Muscle of back (tissue), 11 donors: ENCODE data around the gene DNAH2. TPM values are rescaled to one million over a fixed set of nuclear protein-coding genes. Genes with fewer than 3 reads are reported as not detected.
A peak's percentile ranks its signal among the peaks of the same experiment; 100 is the strongest.

Source experiments
- DNase-seq, 3 donors: peaks; one replicate each; pipeline versions ENCODE4 v3.0.0 to v3.0.0-alpha.2; 2013
- polyA plus RNA-seq, 10 donors: library from polyadenylated mRNA; unstranded; fragments of 120-200 nt; gene quantifications; one replicate each; pipeline ENCODE4 v1.2.1, GENCODE V29; 2013; ENCODE audit not compliant: insufficient read length in 10 of 10

The DNAH2 gene
- polyA plus RNA-seq, 10 donors, result 2.1 to 7.3 (median 4.6) TPM

DNA sequence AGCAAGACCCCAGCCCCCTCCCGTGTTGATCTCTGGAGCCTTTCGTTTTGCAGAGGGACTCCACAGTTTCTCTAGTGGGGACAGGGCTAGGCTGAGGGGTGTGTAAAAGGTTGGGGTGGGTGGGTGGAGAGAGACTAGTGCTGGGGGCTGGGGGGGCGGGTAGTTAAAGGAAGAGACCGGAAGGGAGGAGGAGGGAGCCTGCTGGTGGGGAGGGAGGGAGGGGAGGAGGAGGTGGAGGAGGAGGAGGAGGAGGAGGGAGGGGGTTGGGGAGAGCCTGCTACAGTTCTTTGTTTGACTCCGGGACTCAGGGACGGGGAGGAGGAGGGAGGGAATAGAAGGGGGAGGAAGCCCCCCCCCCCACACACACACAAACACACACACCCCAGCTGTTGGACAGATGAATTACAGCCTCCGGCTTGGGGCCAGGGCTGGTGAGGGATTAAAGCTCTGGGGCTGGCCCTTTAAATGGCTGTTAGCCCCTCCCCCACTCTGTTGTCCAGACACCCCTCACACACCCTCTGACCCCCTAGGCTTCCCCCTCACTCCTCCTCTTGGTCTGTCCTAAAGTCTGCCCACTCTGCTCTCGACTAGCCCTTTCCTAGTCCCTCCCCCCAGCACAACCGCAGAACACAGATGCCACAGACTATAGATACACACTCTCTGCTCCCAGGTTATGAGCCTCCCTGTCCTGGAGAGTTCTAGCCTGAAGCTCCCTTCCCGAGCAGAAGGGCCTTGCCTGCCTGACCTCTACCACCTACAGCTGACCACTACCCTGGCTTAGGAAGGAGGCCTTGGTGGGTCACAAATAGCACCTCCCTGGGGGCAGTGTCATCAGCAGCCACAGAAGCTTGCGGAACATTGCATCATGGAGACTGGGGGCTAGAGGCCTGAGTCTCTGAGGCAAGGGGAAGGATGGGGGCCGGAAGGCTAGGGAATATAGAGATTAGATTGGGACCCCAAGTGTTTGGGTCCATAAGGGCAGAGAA is 120.8 kb downstream of the DNAH2 start:
- DNase-seq, result peak; percentile 67 to 76 (median 73)

DNA sequence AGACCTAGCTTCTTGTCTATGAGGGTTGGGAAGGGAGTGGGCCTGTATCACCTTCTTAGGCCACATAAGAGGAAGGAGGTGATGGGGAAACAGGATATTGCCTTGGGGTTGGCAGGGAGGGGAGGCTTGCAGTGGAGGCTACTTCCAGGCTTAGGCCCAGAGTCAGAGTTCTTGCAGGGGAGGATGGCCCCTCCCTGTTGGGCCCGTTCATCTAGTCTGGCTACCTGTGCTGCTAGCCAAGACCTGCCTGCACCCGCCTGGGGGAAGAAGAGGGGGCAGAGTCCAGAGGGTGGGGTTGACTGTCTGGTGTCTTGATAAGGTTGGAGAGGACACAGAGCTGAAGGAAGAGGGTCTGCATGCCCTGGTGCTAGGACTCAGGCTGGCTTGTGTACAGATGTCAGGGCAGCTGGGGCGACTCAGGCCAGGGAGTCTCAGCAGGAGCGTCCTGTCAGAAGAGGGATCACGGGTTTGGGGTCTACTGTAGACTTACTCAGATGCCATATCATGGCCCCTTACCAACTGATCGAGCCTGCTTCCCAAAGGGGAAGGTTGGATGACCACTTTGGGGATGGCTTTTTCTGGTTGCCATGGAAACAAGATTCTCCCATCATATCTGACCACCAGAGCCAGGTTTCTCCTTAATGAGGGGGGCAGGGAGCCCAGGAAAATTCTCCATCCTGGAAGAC is 121.8 kb downstream of the DNAH2 start:
- DNase-seq, result peak in 1 of 3 donors; percentile 21

DNA sequence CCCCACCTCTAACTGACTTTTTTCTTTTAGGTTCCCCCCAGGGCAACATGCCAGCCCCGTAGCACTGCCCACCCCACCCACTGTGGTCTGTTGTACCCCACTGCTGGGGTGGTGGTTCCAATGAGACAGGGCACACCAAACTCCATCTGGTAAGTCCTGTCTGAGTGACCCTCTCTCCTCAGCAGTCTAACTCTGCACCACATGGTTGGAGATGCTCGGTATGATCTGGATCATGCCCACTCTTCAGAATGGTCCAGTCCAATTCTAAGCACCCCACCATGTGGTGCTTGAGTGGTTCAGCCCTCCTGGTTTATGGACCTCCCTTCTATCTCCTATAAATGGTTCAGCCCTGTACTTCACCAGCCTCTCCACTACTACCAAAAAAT is 122.3 kb downstream of the DNAH2 start:
- DNase-seq, result peak in 1 of 3 donors; percentile 32

DNA sequence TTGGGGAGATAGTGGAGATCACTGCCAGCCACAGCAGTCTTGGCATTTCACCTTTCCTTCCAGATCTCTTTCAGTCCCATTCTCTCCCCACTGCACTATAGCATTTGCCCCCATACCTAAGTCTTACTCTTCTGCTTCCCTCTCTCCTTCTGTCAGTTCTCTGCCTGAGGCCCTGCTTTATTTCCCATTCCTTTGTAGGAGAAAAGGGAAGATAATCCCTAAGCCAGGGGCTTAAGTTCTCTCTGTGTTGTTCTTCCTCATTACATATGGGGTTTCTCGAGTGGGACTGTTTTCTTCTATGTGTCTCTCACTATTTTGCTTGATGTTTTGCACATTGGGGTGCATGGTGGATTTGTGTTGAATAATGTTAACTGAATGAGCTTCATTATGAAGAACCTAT is 122.9 kb downstream of the DNAH2 start:
- no peak for DNase-seq

DNA sequence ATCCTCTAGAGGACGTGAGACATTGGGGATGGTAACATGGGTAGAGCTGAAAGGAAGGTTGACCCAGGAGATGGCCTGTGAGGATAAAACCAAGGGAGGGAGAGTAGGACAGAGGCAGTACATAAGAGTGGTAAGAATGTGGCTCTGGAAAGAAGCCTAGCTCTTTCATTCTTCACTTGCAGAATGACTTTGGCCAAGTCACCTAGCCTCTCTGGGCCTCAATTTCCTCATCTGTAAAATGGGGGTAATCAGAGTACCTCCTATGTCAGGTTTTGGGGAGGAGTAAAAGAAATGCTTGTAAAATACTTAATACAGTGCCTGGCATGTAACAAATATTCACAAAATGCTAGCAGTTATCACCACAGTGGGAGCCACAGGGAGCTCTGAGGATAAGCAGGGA is 123.3 kb downstream of the DNAH2 start:
- no peak for DNase-seq

DNA sequence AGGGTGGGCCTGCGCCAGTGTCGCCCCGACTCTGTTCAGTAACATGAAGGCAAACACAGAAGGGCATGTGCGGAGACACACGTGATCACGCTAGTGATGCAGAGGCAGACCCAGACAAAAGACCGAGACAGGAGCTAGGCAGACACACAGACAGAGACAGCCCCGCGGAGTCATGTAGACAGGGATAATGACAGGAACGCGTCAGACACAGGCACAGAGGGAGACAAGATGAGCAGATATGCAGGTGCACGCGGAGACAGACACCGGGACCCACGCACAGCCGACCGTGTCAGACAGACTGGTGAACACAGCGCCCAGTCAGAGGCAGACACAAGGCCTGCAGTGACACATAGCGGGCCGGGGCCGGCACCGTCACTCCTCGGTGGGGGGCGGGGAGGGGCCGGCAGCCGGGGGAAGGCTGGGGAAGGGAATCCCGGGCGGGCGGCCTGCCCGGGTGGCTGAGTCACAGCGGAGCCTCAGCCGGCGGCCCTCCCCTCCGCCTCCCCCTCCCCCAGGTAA is 123.9 kb downstream of the DNAH2 start:
- peak in 2 of 3 donors; percentile 88 to 92 for DNase-seq

DNA sequence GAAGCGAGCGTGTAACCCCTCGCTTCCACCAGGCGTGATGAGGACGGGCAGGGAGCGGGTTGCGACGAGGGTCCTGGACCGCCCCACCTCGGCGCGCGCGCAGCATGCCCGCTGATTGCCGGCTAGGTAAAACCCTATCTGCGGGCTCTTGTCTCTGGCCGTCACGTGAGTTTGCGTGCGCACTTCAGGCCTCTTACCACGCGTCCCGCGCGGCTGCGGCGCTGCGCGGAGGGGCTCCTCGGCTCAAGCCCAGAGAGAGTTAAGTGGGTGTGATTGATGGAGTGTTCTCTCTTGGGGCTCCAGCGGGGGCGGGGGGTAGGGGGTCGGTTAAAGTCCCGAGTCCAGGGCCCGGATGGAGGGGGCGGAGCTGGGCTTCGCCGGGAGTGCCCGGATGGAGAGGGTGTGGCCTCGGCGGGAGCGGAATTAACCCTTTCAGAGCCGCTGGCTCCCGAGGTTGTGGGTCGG is 124.4 kb downstream of the DNAH2 start:
- DNase-seq, result peak; percentile 89 to 96 (median 94)

DNA sequence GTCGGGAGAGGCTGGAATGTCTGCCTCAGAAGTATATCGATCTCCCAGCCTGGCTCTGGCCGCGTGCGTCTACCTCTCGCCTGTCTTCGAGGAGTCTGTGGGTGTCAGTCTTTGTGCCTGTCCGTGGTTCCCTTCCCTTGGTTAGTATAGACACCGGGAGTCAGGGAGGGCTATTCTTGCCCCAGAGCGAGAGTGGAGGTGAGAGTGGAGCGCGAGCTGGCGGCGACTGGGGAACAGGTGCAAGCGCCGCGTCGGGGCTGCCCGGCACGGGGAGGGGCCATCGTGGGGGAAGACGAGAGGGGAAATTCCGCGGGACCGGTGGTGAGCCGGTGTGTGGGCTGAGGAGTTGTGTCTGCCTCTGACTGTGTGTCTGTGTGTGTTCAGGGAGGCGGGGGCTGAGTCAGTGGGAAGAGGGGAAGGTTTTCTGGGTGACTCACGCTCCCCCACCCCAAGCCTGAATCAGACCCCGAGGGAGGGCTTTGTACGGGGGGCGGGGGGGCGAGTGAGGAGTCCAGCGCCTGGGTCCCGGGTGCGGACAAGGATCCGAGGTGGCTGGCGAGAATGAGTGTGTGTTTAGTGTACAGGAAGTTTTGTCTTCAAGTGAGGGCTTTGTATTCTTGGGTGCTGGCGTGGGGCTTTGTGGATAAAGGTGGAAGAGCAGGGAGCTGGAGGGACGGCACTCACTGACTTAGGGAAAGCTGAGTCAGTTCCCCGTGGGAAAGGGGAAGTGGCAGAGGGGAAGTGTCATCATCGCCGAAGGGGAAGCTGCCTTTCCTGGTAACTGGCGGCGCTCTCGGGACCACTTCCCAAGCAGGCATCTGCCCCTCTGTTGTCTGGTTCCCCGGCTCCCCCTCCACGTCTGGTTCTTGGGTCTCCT is 125.1 kb downstream of the DNAH2 start:
- DNase-seq, result peak; percentile 75 to 85 (median 82)

DNA sequence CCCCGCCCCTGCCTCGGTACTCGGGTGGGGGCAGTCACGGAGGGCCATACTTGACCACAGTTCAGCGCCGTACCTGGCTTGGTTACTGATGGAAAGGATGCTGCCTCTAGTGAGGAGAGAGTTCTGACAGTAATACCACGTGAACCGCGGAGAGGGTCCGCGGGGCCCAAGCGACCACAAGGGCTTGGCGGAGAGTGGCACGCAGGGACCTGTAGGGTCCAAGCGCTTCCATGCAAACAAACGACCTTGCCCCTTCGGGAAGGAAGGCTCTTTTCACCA is 125.7 kb downstream of the DNAH2 start:
- peak in 1 of 3 donors; percentile 77 for DNase-seq

DNA sequence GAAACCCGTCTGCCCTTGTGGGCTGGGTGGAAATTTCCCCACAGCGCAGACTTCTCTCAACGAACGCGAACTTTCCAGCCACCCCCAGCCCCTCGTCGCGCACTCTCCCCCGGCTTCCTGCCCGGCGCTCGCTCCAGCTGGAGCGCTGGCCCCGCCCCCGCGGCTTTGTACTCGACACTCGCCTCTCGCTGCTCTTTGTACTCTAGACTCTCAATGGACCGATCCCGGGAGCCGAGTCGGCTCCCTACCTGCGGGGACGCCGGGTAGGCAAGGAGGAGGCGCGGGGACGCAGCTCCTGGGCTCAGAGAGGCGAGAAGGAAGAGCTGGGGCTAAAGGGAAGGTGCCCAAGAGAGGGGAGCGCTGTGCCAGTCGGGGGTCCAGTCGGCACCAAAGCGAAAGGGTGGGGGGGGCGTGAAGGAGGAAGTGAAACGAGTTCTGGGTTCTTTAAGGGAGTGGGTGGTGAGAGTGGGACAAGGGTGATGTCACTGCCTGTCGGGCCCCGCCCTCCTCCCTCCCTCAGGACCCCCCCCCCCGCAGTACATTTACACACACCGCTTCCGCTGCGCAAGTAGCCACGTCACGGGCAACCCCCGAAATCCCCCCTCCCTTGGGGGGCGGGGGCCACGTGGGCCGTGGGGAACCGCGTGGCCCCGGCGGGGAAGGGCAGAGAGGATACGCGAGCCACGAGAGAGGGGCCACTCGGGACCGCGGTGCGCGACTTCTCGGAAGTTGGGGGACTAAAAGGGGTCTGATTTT is 126.2 kb downstream of the DNAH2 start:
- peak; percentile 63 to 91 (median 84) for DNase-seq

DNA sequence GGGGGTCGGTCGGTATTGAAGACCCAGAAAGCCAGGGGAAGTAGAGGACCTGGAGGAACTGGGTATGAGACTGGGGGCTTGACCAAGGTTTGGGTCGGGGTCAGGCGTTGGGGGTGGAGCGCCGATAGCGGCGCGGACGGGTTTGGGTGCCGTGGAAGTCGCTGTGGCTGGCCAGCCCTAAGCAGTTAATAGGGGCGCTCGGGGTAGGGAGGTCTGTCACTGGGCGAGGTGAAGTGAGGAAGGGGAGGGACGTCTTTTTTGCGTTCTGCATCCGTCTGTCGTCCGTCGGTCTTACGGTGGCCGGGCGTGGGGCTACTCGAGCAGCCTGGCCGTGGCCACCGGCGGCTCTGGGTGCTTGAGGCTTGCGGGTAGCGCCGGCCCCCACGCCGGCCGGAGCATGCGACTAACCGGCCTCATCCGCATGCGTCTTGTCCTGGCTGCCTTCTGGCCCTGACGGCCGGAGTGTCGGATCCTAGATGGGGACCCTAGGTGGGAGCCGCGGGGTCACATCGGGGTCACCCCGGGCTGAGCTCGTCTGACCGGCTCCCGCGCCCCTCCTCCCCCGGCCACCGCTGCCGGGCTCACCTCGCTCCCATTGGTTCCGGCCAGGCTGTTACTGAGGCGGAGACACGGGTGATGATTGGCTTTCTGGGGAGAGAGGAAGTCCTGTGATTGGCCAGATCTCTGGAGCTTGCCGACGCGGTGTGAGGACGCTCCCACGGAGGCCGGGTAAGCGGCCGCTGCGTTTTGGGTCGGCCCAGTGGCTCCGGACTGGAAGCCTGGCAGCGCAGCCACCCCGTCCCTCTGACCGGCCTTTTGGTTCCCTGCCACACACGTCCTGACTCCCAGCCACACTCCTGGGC is 127.0 kb downstream of the DNAH2 start:
- peak; percentile 92 to 96 (median 94) for DNase-seq

DNA sequence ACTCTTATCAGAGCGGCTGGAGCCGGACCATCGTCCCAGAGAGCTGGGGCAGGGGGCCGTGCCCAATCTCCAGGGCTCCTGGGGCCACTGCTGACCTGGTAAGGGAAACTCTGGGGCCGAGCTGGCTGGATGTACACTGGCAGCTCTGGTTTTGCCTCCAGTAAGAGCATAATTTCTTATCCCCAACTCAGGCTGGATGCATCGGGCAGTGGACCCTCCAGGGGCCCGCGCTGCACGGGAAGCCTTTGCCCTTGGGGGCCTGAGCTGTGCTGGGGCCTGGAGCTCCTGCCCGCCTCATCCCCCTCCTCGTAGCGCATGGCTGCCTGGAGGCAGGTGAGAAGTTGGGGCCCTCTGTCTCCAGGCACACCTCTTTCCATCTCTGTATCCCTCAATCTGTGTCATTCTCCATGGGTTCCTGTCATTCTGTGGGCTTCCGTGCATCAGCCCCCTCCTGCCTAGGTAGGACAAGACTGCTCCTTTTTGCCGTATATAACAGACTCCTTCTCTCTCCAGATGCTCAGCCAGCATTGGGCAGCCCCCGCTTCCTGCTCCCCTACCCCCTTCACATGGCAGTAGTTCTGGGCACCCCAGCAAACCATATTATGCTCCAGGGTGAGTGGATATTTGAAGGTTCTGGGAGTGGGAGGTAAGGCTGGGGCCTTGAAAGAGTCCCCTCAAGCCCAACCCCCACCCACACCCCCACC is 128.0 kb downstream of the DNAH2 start:
- no peak for DNase-seq

DNA sequence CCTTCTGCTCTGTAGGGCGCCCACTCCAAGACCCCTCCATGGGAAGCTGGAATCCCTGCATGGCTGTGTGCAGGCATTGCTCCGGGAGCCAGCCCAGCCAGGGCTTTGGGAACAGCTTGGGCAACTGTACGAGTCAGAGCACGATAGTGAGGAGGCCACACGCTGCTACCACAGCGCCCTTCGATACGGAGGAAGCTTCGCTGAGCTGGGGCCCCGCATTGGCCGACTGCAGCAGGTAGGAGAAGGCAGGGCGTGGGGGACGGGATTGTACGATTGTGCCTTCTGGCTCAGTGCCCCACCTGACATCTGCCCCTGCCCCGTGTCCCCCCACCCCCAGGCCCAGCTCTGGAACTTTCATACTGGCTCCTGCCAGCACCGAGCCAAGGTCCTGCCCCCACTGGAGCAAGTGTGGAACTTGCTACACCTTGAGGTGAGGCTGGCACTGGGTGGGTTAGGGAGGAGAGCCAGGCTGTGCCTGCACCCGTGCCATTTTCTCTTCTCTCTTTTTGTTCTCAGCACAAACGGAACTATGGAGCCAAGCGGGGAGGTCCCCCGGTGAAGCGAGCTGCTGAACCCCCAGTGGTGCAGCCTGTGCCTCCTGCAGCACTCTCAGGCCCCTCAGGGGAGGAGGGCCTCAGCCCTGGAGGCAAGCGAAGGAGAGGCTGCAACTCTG is 128.7 kb downstream of the DNAH2 start:
- DNase-seq, result no peak

DNA sequence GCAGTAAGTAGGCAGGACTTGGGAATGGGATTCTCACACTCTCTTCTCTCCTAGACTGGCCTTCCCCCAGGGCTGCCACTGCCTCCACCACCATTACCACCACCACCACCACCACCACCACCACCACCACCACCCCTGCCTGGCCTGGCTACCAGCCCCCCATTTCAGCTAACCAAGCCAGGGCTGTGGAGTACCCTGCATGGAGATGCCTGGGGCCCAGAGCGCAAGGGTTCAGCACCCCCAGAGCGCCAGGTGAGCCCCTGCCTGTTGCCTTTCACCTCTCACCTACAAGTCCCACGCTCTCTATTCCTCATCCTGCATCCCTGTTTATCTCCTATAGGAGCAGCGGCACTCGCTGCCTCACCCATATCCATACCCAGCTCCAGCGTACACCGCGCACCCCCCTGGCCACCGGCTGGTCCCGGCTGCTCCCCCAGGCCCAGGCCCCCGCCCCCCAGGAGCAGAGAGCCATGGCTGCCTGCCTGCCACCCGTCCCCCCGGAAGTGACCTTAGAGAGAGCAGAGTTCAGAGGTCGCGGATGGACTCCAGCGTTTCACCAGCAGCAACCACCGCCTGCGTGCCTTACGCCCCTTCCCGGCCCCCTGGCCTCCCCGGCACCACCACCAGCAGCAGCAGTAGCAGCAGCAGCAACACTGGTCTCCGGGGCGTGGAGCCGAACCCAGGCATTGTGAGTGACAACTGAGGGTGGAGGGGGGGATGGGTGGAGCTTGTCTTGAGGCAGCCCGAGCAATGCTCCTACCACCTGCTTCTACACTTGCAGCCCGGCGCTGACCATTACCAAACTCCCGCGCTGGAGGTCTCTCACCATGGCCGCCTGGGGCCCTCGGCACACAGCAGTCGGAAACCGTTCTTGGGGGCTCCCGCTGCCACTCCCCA is 129.5 kb downstream of the DNAH2 start:
- no peak for DNase-seq

DNA sequence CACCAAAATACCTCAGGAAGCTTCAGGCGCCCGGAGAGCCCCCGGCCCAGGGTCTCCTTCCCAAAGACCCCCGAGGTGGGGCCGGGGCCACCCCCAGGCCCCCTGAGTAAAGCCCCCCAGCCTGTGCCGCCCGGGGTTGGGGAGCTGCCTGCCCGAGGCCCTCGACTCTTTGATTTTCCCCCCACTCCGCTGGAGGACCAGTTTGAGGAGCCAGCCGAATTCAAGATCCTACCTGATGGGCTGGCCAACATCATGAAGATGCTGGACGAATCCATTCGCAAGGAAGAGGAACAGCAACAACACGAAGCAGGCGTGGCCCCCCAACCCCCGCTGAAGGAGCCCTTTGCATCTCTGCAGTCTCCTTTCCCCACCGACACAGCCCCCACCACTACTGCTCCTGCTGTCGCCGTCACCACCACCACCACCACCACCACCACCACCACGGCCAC is 130.6 kb downstream of the DNAH2 start:
- DNase-seq, result no peak

DNA sequence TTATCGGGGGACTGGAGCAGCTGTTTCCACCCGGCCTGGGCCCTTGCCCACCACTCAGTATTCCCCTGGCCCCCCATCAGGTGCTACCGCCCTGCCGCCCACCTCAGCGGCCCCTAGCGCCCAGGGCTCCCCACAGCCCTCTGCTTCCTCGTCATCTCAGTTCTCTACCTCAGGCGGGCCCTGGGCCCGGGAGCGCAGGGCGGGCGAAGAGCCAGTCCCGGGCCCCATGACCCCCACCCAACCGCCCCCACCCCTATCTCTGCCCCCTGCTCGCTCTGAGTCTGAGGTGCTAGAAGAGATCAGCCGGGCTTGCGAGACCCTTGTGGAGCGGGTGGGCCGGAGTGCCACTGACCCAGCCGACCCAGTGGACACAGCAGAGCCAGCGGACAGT is 131.2 kb downstream of the DNAH2 start:
- DNase-seq, result no peak

DNA sequence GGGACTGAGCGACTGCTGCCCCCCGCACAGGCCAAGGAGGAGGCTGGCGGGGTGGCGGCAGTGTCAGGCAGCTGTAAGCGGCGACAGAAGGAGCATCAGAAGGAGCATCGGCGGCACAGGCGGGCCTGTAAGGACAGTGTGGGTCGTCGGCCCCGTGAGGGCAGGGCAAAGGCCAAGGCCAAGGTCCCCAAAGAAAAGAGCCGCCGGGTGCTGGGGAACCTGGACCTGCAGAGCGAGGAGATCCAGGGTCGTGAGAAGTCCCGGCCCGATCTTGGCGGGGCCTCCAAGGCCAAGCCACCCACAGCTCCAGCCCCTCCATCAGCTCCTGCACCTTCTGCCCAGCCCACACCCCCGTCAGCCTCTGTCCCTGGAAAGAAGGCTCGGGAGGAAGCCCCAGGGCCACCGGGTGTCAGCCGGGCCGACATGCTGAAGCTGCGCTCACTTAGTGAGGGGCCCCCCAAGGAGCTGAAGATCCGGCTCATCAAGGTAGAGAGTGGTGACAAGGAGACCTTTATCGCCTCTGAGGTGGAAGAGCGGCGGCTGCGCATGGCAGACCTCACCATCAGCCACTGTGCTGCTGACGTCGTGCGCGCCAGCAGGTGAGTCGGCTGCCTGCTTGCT is 131.7 kb downstream of the DNAH2 start:
- DNase-seq, result no peak
